Osteoblast (primary cell): ENCODE measurements around the gene EGLN2. TPM values are rescaled to one million over a fixed set of nuclear protein-coding genes. Genes with fewer than 3 reads are reported as not detected.

Experiments
- DNase-seq: peaks from one replicate; pipeline ENCODE4 v3.0.0; 2011; ENCODE audit warnings: low spot score, mixed read lengths; ENCODE audit not compliant: insufficient read length; ENCODE audit errors: missing footprints
- H2AFZ ChIP-seq: 2 replicates; pipeline ENCODE4 v1.6.0; 2011; ENCODE audit warnings: mild to moderate bottlenecking, low read length
- H3K27ac ChIP-seq: 2 replicates; pipeline ENCODE4 v1.5.1; 2011; ENCODE audit warnings: mild to moderate bottlenecking, low read depth, low read length, moderate library complexity
- H3K27me3 ChIP-seq: 2 replicates; pipeline ENCODE4 v1.6.0; 2012; ENCODE audit warnings: mild to moderate bottlenecking, control low read depth, inconsistent platforms, low read length, moderate library complexity; ENCODE audit not compliant: insufficient read depth
- H3K36me3 ChIP-seq: 2 replicates; pipeline ENCODE4 v1.5.1; 2011; ENCODE audit warnings: mild to moderate bottlenecking, low read length, control low read depth, moderate library complexity; ENCODE audit not compliant: insufficient read depth
- H3K4me1 ChIP-seq: 2 replicates; pipeline ENCODE4 v1.5.1; 2011; ENCODE audit warnings: mild to moderate bottlenecking, low read length, control low read depth, moderate library complexity; ENCODE audit not compliant: insufficient read depth
- H3K4me2 ChIP-seq: 2 replicates; pipeline ENCODE4 v1.6.0; 2011; ENCODE audit warnings: mild to moderate bottlenecking, low read length; ENCODE audit not compliant: insufficient read depth
- H3K4me3 ChIP-seq: fragments of 200-600 bp; sonication (generic); 3 replicates; pipeline ENCODE4 v1.5.1; 2012; ENCODE audit warnings: mild to moderate bottlenecking, low read length, inconsistent platforms; ENCODE audit not compliant: insufficient read depth
- H3K79me2 ChIP-seq: 2 replicates; pipeline ENCODE4 v1.6.0; 2012; ENCODE audit warnings: mild to moderate bottlenecking, low read length, control low read depth, inconsistent platforms; ENCODE audit not compliant: insufficient read depth
- H3K9me3 ChIP-seq: 2 replicates; pipeline ENCODE4 v1.5.1; 2011; ENCODE audit warnings: low read depth, low read length, control low read depth
- H4K20me1 ChIP-seq: 2 replicates; pipeline ENCODE4 v1.6.0; 2012; ENCODE audit warnings: mild to moderate bottlenecking, low read length, control low read depth; ENCODE audit not compliant: insufficient read depth
- CTCF ChIP-seq: IDR thresholded peaks from 2 replicates; pipeline ENCODE4 v1.5.1; 2011; ENCODE audit warnings: mild to moderate bottlenecking, low read depth, low read length, moderate library complexity; ENCODE audit errors: extremely low read depth
- total RNA-seq: library from RNA; depleted of rRNA; stranded (reverse); fragments of >200 nt; gene quantifications from 2 replicates; pipeline ENCODE4 v1.2.3, GENCODE V29; 2012

EGLN2 gene
- total RNA-seq, 1 donor, result 69.8 TPM

- Histone ChIP-seq H3K4me1 (peaks cover 28% of the 10 kb centered on the region), H3K79me2 (peaks cover 33% of the 10 kb centered on the region), H3K36me3 (peaks cover 20% of the 10 kb centered on the region), H2AFZ (peak overlapping the region; percentile 92), H4K20me1 (peaks cover 26% of the 10 kb centered on the region), H3K9me3 (no peaks in the 10 kb centered on the region), H3K4me2 (peak overlapping the region; percentile 96), H3K27ac (peak overlapping the region; percentile 95), H3K27me3 (no peaks in the 10 kb centered on the region), H3K4me3 (no peak overlapping the region)
- DNase-seq, result peak; percentile 55
- TF ChIP-seq CTCF, result no peak
Measured at GRCh38 chr19:40797166-40797962, 1.6 kb upstream of the EGLN2 start.

DNA sequence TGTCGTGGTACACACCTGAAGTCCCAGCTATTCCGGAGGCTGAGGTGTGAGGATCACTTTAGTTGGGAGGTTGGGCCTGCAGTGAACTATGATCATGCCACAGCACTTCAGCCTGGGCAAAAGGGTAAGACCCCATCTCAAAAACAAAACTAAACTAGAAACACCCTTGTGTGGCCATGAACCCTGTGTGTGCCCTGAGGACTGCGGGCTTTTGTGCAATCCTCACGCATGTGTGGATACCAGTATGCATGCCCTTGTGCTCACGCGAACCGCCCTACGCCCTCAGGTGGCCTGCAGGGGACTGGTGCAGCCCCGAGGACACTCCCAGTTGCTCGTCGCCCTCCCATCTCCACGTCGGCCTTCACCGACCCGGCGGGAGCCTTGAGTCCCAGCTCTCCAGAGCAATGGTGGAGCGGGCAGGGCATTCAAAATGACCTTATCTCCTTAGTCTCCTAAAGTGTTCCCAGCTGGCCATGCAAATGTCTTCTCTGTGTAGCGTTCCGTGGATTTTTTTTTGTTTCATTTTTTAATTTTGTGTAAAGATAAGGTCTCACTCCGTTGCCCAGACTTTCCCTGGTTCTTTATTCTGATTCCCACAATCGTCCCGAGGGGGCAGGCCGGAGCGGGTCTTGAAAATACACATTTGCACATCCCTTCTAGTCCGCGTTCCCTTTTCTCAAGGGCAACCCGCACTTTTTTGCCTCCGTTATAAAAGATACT lies 868 bp upstream of the EGLN2 start:
- H3K4me1 ChIP-seq, result peaks cover 36% of the 10 kb centered on the region
- no peaks in the 10 kb centered on the region for H3K9me3 ChIP-seq
- peak overlapping the region; percentile 88 for H3K4me3 ChIP-seq
- H3K4me2 ChIP-seq, result peak overlapping the region; percentile 96
- H3K79me2 ChIP-seq, result peaks cover 41% of the 10 kb centered on the region
- peaks cover 23% of the 10 kb centered on the region for H3K36me3 ChIP-seq
- H4K20me1 ChIP-seq, result peaks cover 34% of the 10 kb centered on the region
- no peaks in the 10 kb centered on the region for H3K27me3 ChIP-seq
- TF ChIP-seq CTCF, result peak; percentile 38
- DNase-seq, result peak; percentile 96
- peak overlapping the region; percentile 92 for H2AFZ ChIP-seq
- peak overlapping the region; percentile 95 for H3K27ac ChIP-seq

- H3K27me3 ChIP-seq, result no peaks in the 10 kb centered on the region
- H3K79me2 ChIP-seq, result peaks cover 57% of the 10 kb centered on the region
- H2AFZ ChIP-seq, result peak overlapping the region; percentile 41
- H3K27ac ChIP-seq, result peak overlapping the region; percentile 76
- H3K4me1 ChIP-seq, result peaks cover 41% of the 10 kb centered on the region
- no peaks in the 10 kb centered on the region for H3K9me3 ChIP-seq
- no peak for DNase-seq
- H4K20me1 ChIP-seq, result peaks cover 50% of the 10 kb centered on the region
- no peak for TF ChIP-seq CTCF
- H3K36me3 ChIP-seq, result peaks cover 30% of the 10 kb centered on the region
- peak overlapping the region; percentile 88 for H3K4me3 ChIP-seq
- peak overlapping the region; percentile 94 for H3K4me2 ChIP-seq
Measured at GRCh38 chr19:40799558-40800338, 757 bp downstream of the EGLN2 start.
